Measurements from ENCODE around the gene EBP. TPM values are rescaled to one million over a fixed set of nuclear protein-coding genes. Genes with fewer than 3 reads are reported as not detected.
A peak's percentile ranks its signal among the peaks of the same experiment; 100 is the strongest.
"Not testable (repeated sequence)": the region's sequence is repeated elsewhere in the genome, so short reads cannot be mapped to it uniquely, and the experiment has no call there.

Gene EBP
- total RNA-seq, 1 donor from 2014 or later: 55.4 TPM

GRCh38 chrX:48516285-48516684, 5.3 kb upstream of the EBP start:
- ATAC-seq (peak; percentile 69), DNase-seq (no peak)
- intact Hi-C loops (cut with micrococcal nuclease): no loop called here

GRCh38 chrX:48516987-48517386, 4.6 kb upstream of the EBP start:
- no peak for ATAC-seq
- intact Hi-C loops (cut with micrococcal nuclease): no loop called here

GRCh38 chrX:48519481-48519880, 2.1 kb upstream of the EBP start:
- DNase-seq; ATAC-seq; intact Hi-C loops (cut with micrococcal nuclease): not testable (repeated sequence)

More at GRCh38 chrX:48516987-48517386, 4.6 kb upstream of the EBP start:
- no peak for DNase-seq

- DNase-seq (no peak), ATAC-seq (no peak)
- intact Hi-C loops (cut with micrococcal nuclease): no loop called here
Measured at GRCh38 chrX:48520455-48520854, 1.2 kb upstream of the EBP start.

GRCh38 chrX:48520976-48521352, 644 bp upstream of the EBP start:
- no peak for ATAC-seq
- DNase-seq: no peak
- intact Hi-C loops (cut with micrococcal nuclease): no loop called here

GRCh38 chrX:48522291-48522690, 683 bp downstream of the EBP start:
- intact Hi-C loops (cut with micrococcal nuclease): no loop called here
- ATAC-seq: no peak
- DNase-seq: no peak

GRCh38 chrX:48523682-48524081, 2.1 kb downstream of the EBP start:
- intact Hi-C loops (cut with micrococcal nuclease): no loop called here
- ATAC-seq: no peak
- no peak for DNase-seq

- intact Hi-C loops (cut with micrococcal nuclease); DNase-seq; ATAC-seq: not testable (repeated sequence)
Measured at GRCh38 chrX:48525853-48526252, 4.2 kb downstream of the EBP start.

GRCh38 chrX:48530736-48531135, 9.1 kb downstream of the EBP start:
- ATAC-seq (no peak), DNase-seq (no peak)
- intact Hi-C loops (cut with micrococcal nuclease): no loop called here

GRCh38 chrX:48531358-48531959, 9.9 kb downstream of the EBP start:
- ATAC-seq: peak; percentile 80
- intact Hi-C loops (cut with micrococcal nuclease): no loop called here
- no peak for DNase-seq

GRCh38 chrX:48532161-48532560, 10.6 kb downstream of the EBP start:
- DNase-seq (no peak), ATAC-seq (no peak)
- intact Hi-C loops (cut with micrococcal nuclease): no loop called here

- ATAC-seq: no peak
- intact Hi-C loops (cut with micrococcal nuclease): no loop called here
- no peak for DNase-seq
Measured at GRCh38 chrX:48533165-48533564, 11.6 kb downstream of the EBP start.

- no peak for DNase-seq
- intact Hi-C loops (cut with micrococcal nuclease): no loop called here
- ATAC-seq: no peak
Measured at GRCh38 chrX:48538641-48539344, 17.2 kb downstream of the EBP start.

GRCh38 chrX:48539345-48540027, 17.9 kb downstream of the EBP start, which contains the start of gene TBC1D25:
Gene TBC1D25 (plus strand): TSS chrX:48539714. CDS start chrX:48539798, 84 bp downstream.
- intact Hi-C loops (cut with micrococcal nuclease): no loop called here
- DNase-seq: peak; percentile 96
- ATAC-seq: peak; percentile 94

- DNase-seq (peak; percentile 46), ATAC-seq (peak; percentile 74)
- intact Hi-C loops (cut with micrococcal nuclease): no loop called here
Measured at GRCh38 chrX:48540028-48540375, 18.4 kb downstream of the EBP start.

GRCh38 chrX:48540480-48540879, 18.9 kb downstream of the EBP start:
- DNase-seq: no peak
- intact Hi-C loops (cut with micrococcal nuclease): no loop called here
- no peak for ATAC-seq

- ATAC-seq: no peak
- DNase-seq: no peak
- intact Hi-C loops (cut with micrococcal nuclease): no loop called here
Measured at GRCh38 chrX:48541140-48541814, 19.7 kb downstream of the EBP start.

- intact Hi-C loops (cut with micrococcal nuclease): no loop called here
- ATAC-seq: no peak
- DNase-seq: no peak
Measured at GRCh38 chrX:48548871-48549270, 27.3 kb downstream of the EBP start.

GRCh38 chrX:48555731-48556325, 34.2 kb downstream of the EBP start:
- DNase-seq; intact Hi-C loops (cut with micrococcal nuclease); ATAC-seq: not testable (repeated sequence)

- DNase-seq (no peak), ATAC-seq (peak; percentile 76)
- intact Hi-C loops (cut with micrococcal nuclease): no loop called here
Measured at GRCh38 chrX:48558271-48558670, 36.7 kb downstream of the EBP start.
